BE2C (cell line): ENCODE data around the gene NUP210.
A peak's percentile ranks its signal among the peaks of the same experiment; 100 is the strongest.

ENCODE experiments used
- DNase-seq: peaks from one replicate; pipeline ENCODE4 v3.0.0-alpha.2; 2020
- H3K27me3 ChIP-seq: fragments of 250-450 bp; sonication (Bioruptor Pico); 2 replicates; pipeline ENCODE4 v1.5.1; 2020; ENCODE audit warnings: mild to moderate bottlenecking
- H3K36me3 ChIP-seq: fragments of 250-450 bp; sonication (Bioruptor Pico); 2 replicates; pipeline ENCODE4 v1.5.1; 2020; ENCODE audit warnings: mild to moderate bottlenecking
- H3K4me1 ChIP-seq: fragments of 250-450 bp; sonication (Bioruptor Pico); 2 replicates; pipeline ENCODE4 v1.5.1; 2020
- H3K4me3 ChIP-seq: 2 replicates; pipeline ENCODE4 v1.5.1; 2011; ENCODE audit warnings: low read depth, low read length
- H3K9me3 ChIP-seq: fragments of 250-450 bp; sonication (Bioruptor Pico); 2 replicates; pipeline ENCODE4 v1.5.1; 2020
- CTCF ChIP-seq: IDR thresholded peaks from 2 replicates; pipeline ENCODE4 v1.5.1; 2012; ENCODE audit warnings: mild to moderate bottlenecking, low read depth, low read length

Gene NUP210

GRCh38 chr3:13314877-13315276, 105.2 kb downstream of the NUP210 start:
- Histone ChIP-seq H3K4me1 (no peaks in the 10 kb centered on the region), H3K9me3 (no peaks in the 10 kb centered on the region), H3K36me3 (peaks cover 7% of the 10 kb centered on the region; the same call in 1 of the 2 replicates), H3K27me3 (no peaks in the 10 kb centered on the region), H3K4me3 (no peak overlapping the region)
- TF ChIP-seq CTCF, result no peak
- DNase-seq, result no peak

- no peaks in the 10 kb centered on the region; the same call in 1 of the 2 replicates for H3K36me3 ChIP-seq
- no peaks in the 10 kb centered on the region for H3K27me3 ChIP-seq
- H3K4me1 ChIP-seq, result no peaks in the 10 kb centered on the region
- no peaks in the 10 kb centered on the region for H3K9me3 ChIP-seq
- no peak for DNase-seq
- TF ChIP-seq CTCF, result no peak
- H3K4me3 ChIP-seq, result no peak overlapping the region
Measured at GRCh38 chr3:13313813-13314212, 106.3 kb downstream of the NUP210 start.

GRCh38 chr3:13309004-13309403, 111.1 kb downstream of the NUP210 start:
- no peak overlapping the region for H3K4me3 ChIP-seq
- TF ChIP-seq CTCF, result no peak

GRCh38 chr3:13308380-13308801, 111.7 kb downstream of the NUP210 start:
- peak; percentile 19 for DNase-seq
- TF ChIP-seq CTCF, result peak; percentile 47

More at GRCh38 chr3:13309004-13309403, 111.1 kb downstream of the NUP210 start:
- Histone ChIP-seq H3K9me3 (no peaks in the 10 kb centered on the region), H3K36me3 (no peaks in the 10 kb centered on the region; the same call in 1 of the 2 replicates), H3K27me3 (no peaks in the 10 kb centered on the region), H3K4me1 (no peaks in the 10 kb centered on the region)
- no peak for DNase-seq

GRCh38 chr3:13307041-13307440, 113.1 kb downstream of the NUP210 start:
- Histone ChIP-seq H3K4me3 (no peak overlapping the region), H3K9me3 (no peaks in the 10 kb centered on the region), H3K36me3 (no peaks in the 10 kb centered on the region), H3K4me1 (no peaks in the 10 kb centered on the region), H3K27me3 (no peaks in the 10 kb centered on the region)
- DNase-seq, result no peak
- TF ChIP-seq CTCF, result no peak

More at GRCh38 chr3:13308380-13308801, 111.7 kb downstream of the NUP210 start:
- Histone ChIP-seq H3K4me1 (no peaks in the 10 kb centered on the region), H3K9me3 (no peaks in the 10 kb centered on the region), H3K36me3 (no peaks in the 10 kb centered on the region), H3K4me3 (no peak overlapping the region), H3K27me3 (no peaks in the 10 kb centered on the region)

- Histone ChIP-seq H3K9me3 (no peaks in the 10 kb centered on the region), H3K27me3 (no peaks in the 10 kb centered on the region), H3K4me1 (no peaks in the 10 kb centered on the region), H3K4me3 (no peak overlapping the region), H3K36me3 (no peaks in the 10 kb centered on the region)
- TF ChIP-seq CTCF, result no peak
- no peak for DNase-seq
Measured at GRCh38 chr3:13305623-13306022, 114.5 kb downstream of the NUP210 start.
